H9 (cell line): ENCODE data around the gene P2RY14. TPM values are rescaled to one million over a fixed set of nuclear protein-coding genes. Genes with fewer than 3 reads are reported as not detected.
A peak's percentile ranks its signal among the peaks of the same experiment; 100 is the strongest.

Source experiments
- DNase-seq: peaks from one replicate; pipeline ENCODE4 v3.0.0-alpha.2; 2017
- H2AFZ ChIP-seq: one replicate; pipeline ENCODE4 v1.6.1; 2013; ENCODE audit warnings: mild to moderate bottlenecking, low read length, control low read depth, moderate library complexity
- H2AK5ac ChIP-seq: 2 replicates; pipeline ENCODE4 v1.6.1; 2013; ENCODE audit warnings: low read length, control low read depth, mixed read lengths; ENCODE audit not compliant: insufficient read length
- H2BK120ac ChIP-seq: one replicate; pipeline ENCODE4 v1.6.1; 2013; ENCODE audit warnings: low read depth, mild to moderate bottlenecking, low read length, control low read depth, inconsistent platforms; ENCODE audit not compliant: poor library complexity, severe bottlenecking
- H2BK12ac ChIP-seq: 2 replicates; pipeline ENCODE4 v1.6.1; 2013; ENCODE audit warnings: low read length, control low read depth, mixed read lengths, low read depth; ENCODE audit not compliant: insufficient read length
- H2BK15ac ChIP-seq: 2 replicates; pipeline ENCODE4 v1.6.1; 2013; ENCODE audit warnings: low read depth, low read length, control low read depth
- H2BK20ac ChIP-seq: one replicate; pipeline ENCODE4 v1.6.1; 2013; ENCODE audit warnings: low read depth, mild to moderate bottlenecking, low read length, control low read depth, inconsistent platforms; ENCODE audit not compliant: poor library complexity, severe bottlenecking
- H2BK5ac ChIP-seq: 2 replicates; pipeline ENCODE4 v1.6.1; 2013; ENCODE audit warnings: low read length, control low read depth, mixed read lengths; ENCODE audit not compliant: insufficient read length
- H3K14ac ChIP-seq: 2 replicates; pipeline ENCODE4 v1.6.1; 2013; ENCODE audit warnings: low read length, control low read depth; ENCODE audit not compliant: insufficient read depth
- H3K18ac ChIP-seq: 2 replicates; pipeline ENCODE4 v1.6.1; 2013; ENCODE audit warnings: low read depth, mild to moderate bottlenecking, mixed read lengths, low read length, control low read depth; ENCODE audit not compliant: insufficient read length
- H3K23ac ChIP-seq: 2 replicates; pipeline ENCODE4 v1.6.1; 2013; ENCODE audit warnings: low read length, control low read depth, mixed read lengths, low read depth; ENCODE audit not compliant: insufficient read length
- H3K23me2 ChIP-seq: 2 replicates; pipeline ENCODE4 v1.6.1; 2013; ENCODE audit warnings: low read depth, mild to moderate bottlenecking, mixed read lengths, low read length, control low read depth; ENCODE audit not compliant: insufficient read length, poor library complexity, severe bottlenecking
- H3K27ac ChIP-seq: 2 replicates; pipeline ENCODE4 v1.5.1; 2013; ENCODE audit warnings: low read length, control low read depth, mixed read lengths, low read depth; ENCODE audit not compliant: insufficient read length
- H3K27me3 ChIP-seq: 2 replicates; pipeline ENCODE4 v1.6.1; 2013; ENCODE audit warnings: low read length, control low read depth, inconsistent platforms; ENCODE audit not compliant: insufficient read depth
- H3K4ac ChIP-seq: 2 replicates; pipeline ENCODE4 v1.6.1; 2013; ENCODE audit warnings: low read depth, mild to moderate bottlenecking, control low read depth, inconsistent platforms, low read length, moderate library complexity
- H3K4me1 ChIP-seq: 2 replicates; pipeline ENCODE4 v1.6.1; 2013; ENCODE audit warnings: low read length, control low read depth, inconsistent platforms; ENCODE audit not compliant: insufficient read depth
- H3K4me2 ChIP-seq: 2 replicates; pipeline ENCODE4 v1.6.1; 2013; ENCODE audit warnings: low read length, control low read depth, mixed read lengths; ENCODE audit not compliant: insufficient read length, insufficient read depth
- H3K56ac ChIP-seq: 2 replicates; pipeline ENCODE4 v1.6.1; 2013; ENCODE audit warnings: low read depth, mild to moderate bottlenecking, mixed read lengths, low read length, control low read depth; ENCODE audit not compliant: insufficient read length
- H3K79me1 ChIP-seq: 2 replicates; pipeline ENCODE4 v1.6.1; 2013; ENCODE audit warnings: low read depth, mild to moderate bottlenecking, moderate library complexity, low read length, control low read depth, inconsistent platforms; ENCODE audit not compliant: insufficient read depth, poor library complexity, severe bottlenecking
- H3K79me2 ChIP-seq: 2 replicates; pipeline ENCODE4 v1.6.1; 2013; ENCODE audit warnings: low read length, control low read depth, inconsistent platforms; ENCODE audit not compliant: insufficient read depth
- H3K9ac ChIP-seq: 2 replicates; pipeline ENCODE4 v1.6.1; 2013; ENCODE audit warnings: low read length, control low read depth, mixed read lengths; ENCODE audit not compliant: insufficient read length; ENCODE audit errors: extremely low read depth
- H3K9me3 ChIP-seq: one replicate; pipeline ENCODE4 v1.6.1; 2013; ENCODE audit warnings: low read depth, low read length, inconsistent platforms; ENCODE audit not compliant: control insufficient read depth
- H3T11ph ChIP-seq: one replicate; pipeline ENCODE4 v1.6.1; 2013; ENCODE audit warnings: mild to moderate bottlenecking, low read length, control low read depth, inconsistent platforms
- H4K20me1 ChIP-seq: one replicate; pipeline ENCODE4 v1.6.1; 2013; ENCODE audit not compliant: control insufficient read depth, insufficient read length, insufficient read depth
- H4K5ac ChIP-seq: 2 replicates; pipeline ENCODE4 v1.6.1; 2013; ENCODE audit warnings: low read depth, mild to moderate bottlenecking, mixed read lengths, low read length, control low read depth; ENCODE audit not compliant: insufficient read length
- H4K8ac ChIP-seq: replicated peaks from 2 replicates; pipeline ENCODE4 v1.6.1; 2013; ENCODE audit warnings: low read length, control low read depth, mixed read lengths, low read depth; ENCODE audit not compliant: insufficient read length
- H4K91ac ChIP-seq: 2 replicates; pipeline ENCODE4 v1.6.1; 2013; ENCODE audit warnings: low read depth, mild to moderate bottlenecking, moderate library complexity, mixed read lengths, low read length, control low read depth; ENCODE audit not compliant: insufficient read length
- H3K27ac Mint-ChIP-seq, 3 experiments: 2 replicates in 2 of 3; 3 replicates in 1 of 3; pipeline ENCODE4 v1.8.0; 2020 to 2021; ENCODE audit warnings: mixed read lengths in 3 of 3, mild to moderate bottlenecking in 1 of 3, moderate library complexity in 1 of 3
- H3K27me3 Mint-ChIP-seq: 2 replicates; pipeline ENCODE4 v1.8.0; 2021; ENCODE audit warnings: low read depth, mild to moderate bottlenecking, moderate library complexity, mixed read lengths
- H3K36me3 Mint-ChIP-seq, 3 experiments: 2 replicates in 2 of 3; 3 replicates in 1 of 3; pipeline ENCODE4 v1.8.0; 2020 to 2021; ENCODE audit warnings: low read depth in 3 of 3, mixed read lengths in 3 of 3; ENCODE audit not compliant: insufficient read depth in 1 of 3
- H3K4me1 Mint-ChIP-seq, 2 experiments: 2 replicates each; pipeline ENCODE4 v1.8.0; 2020; ENCODE audit warnings: mixed read lengths in 2 of 2
- H3K4me3 Mint-ChIP-seq, 2 experiments: 2 replicates in 1 of 2; 3 replicates in 1 of 2; pipeline ENCODE4 v1.8.0; 2020 to 2021; ENCODE audit warnings: mild to moderate bottlenecking in 2 of 2, mixed read lengths in 2 of 2, moderate library complexity in 1 of 2
- H3K9me3 Mint-ChIP-seq, 2 experiments: 2 replicates in 1 of 2; 3 replicates in 1 of 2; pipeline ENCODE4 v1.8.0; 2020; ENCODE audit warnings: mild to moderate bottlenecking in 2 of 2, mixed read lengths in 2 of 2, moderate library complexity in 1 of 2
- total RNA-seq: library from RNA; stranded (reverse); gene quantifications from 2 replicates; pipeline ENCODE4 v1.2.1, GENCODE V29; 2021
- TF ChIP-seq, protein P1 (sequence below): fragments of 200-600 bp; sonication (generic); conservative IDR thresholded peaks from 3 replicates; pipeline ENCODE4 v1.8.0; 2021; ENCODE audit warnings: antibody characterized with exemption, mild to moderate bottlenecking

P2RY14 gene
- total RNA-seq, 1 experiment from 2014 or later: not detected

DNA sequence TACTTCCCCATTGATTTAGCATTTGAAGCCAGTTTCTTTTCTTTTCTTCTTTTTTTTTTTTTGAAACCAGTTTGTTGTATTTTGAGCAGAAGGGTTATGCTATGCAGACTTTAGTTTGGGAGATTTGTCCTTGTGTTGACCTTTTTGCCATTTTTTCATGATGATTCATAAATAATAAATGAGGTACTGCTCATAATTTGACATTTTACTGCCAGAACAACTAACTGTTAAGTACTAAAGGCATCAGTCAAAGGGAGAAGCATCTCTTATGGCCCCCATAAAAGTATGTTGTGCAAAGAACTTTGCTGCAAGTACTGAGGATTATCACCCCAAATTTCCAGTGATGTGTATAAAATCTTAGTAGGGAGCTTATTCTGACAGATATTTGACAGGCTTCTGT, 40.0 kb upstream of the P2RY14 start:
- H3K4ac ChIP-seq: no peak overlapping the region

More for the DNA sequence above, 40.0 kb upstream of the P2RY14 start:
- no peak overlapping the region for H3K56ac ChIP-seq
- H4K8ac ChIP-seq: no peak overlapping the region
- no peak overlapping the region for H4K5ac ChIP-seq
- H3K9ac ChIP-seq: no peak overlapping the region
- Mint-ChIP-seq H3K4me1 (peaks cover 33 to 37% of the 10 kb centered on the region in 2 experiments), H3K4me3 (no peak overlapping the region), H3K27me3 (no peaks in the 10 kb centered on the region), H3K27ac (peak overlapping the region in 2 of 3 experiments; percentile 74 to 94; a peak in 3 of 7 replicates), H3K36me3 (no peaks in the 10 kb centered on the region; a peak in 1 of 7 replicates), H3K9me3 (no peaks in the 10 kb centered on the region)
- no peak overlapping the region for H2BK15ac ChIP-seq
- H3K14ac ChIP-seq: no peak overlapping the region
- H3K27ac ChIP-seq: no peak overlapping the region
- no peaks in the 10 kb centered on the region for H3K79me2 ChIP-seq
- no peak overlapping the region for H2BK12ac ChIP-seq
- H2BK5ac ChIP-seq: no peak overlapping the region
- no peaks in the 10 kb centered on the region; the same call in 1 of the 2 replicates for H3K4me1 ChIP-seq
- H2AK5ac ChIP-seq: no peak overlapping the region
- no peak overlapping the region for H3K18ac ChIP-seq
- H3K27me3 ChIP-seq: no peaks in the 10 kb centered on the region
- H2BK120ac ChIP-seq: no peak overlapping the region
- H3K23me2 ChIP-seq: no peaks in the 10 kb centered on the region
- H3K23ac ChIP-seq: no peak overlapping the region
- H4K91ac ChIP-seq: no peak overlapping the region
- H3K9me3 ChIP-seq: no peaks in the 10 kb centered on the region
- H3T11ph ChIP-seq: no peak overlapping the region
- DNase-seq: no peak
- no peaks in the 10 kb centered on the region for H4K20me1 ChIP-seq
- H3K4me2 ChIP-seq: no peak overlapping the region
- H2AFZ ChIP-seq: no peak overlapping the region
- no peak overlapping the region for H2BK20ac ChIP-seq
- TF ChIP-seq, protein P1, sequence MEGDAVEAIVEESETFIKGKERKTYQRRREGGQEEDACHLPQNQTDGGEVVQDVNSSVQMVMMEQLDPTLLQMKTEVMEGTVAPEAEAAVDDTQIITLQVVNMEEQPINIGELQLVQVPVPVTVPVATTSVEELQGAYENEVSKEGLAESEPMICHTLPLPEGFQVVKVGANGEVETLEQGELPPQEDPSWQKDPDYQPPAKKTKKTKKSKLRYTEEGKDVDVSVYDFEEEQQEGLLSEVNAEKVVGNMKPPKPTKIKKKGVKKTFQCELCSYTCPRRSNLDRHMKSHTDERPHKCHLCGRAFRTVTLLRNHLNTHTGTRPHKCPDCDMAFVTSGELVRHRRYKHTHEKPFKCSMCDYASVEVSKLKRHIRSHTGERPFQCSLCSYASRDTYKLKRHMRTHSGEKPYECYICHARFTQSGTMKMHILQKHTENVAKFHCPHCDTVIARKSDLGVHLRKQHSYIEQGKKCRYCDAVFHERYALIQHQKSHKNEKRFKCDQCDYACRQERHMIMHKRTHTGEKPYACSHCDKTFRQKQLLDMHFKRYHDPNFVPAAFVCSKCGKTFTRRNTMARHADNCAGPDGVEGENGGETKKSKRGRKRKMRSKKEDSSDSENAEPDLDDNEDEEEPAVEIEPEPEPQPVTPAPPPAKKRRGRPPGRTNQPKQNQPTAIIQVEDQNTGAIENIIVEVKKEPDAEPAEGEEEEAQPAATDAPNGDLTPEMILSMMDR: no peak
- H3K79me1 ChIP-seq: no peaks in the 10 kb centered on the region
